ENCODE results near the gene CDA.

Gene CDA

GRCh38 chr1:20648946-20649345 lies 60.0 kb downstream of the CDA start:
- no peak for DNase-seq

GRCh38 chr1:20652300-20652699 lies 63.4 kb downstream of the CDA start:
- no peak for DNase-seq

- no peak for DNase-seq
Measured at GRCh38 chr1:20654104-20654690, 65.3 kb downstream of the CDA start.

- no peak for DNase-seq
Measured at GRCh38 chr1:20657024-20657423, 68.1 kb downstream of the CDA start.

- DNase-seq: no peak
Measured at GRCh38 chr1:20658166-20658915, 69.4 kb downstream of the CDA start.

GRCh38 chr1:20660363-20660762 lies 71.5 kb downstream of the CDA start:
- no peak for DNase-seq

GRCh38 chr1:20660847-20661206 lies 71.9 kb downstream of the CDA start:
- no peak for DNase-seq

- peak; percentile 98 for DNase-seq
Measured at GRCh38 chr1:20661207-20662109, 72.6 kb downstream of the CDA start, which contains the start of gene DDOST. TSS of gene DDOST (minus strand) at chr1:20661369. CDS start at chr1:20661350, 19 bp downstream.

- no peak for DNase-seq
Measured at GRCh38 chr1:20662110-20662475, 73.2 kb downstream of the CDA start.

GRCh38 chr1:20663365-20663764 lies 74.5 kb downstream of the CDA start:
- no peak for DNase-seq

GRCh38 chr1:20663969-20664715 lies 75.2 kb downstream of the CDA start:
- DNase-seq: no peak

- no peak for DNase-seq
Measured at GRCh38 chr1:20665726-20666125, 76.8 kb downstream of the CDA start.

- no peak for DNase-seq
Measured at GRCh38 chr1:20666146-20666545, 77.2 kb downstream of the CDA start.

GRCh38 chr1:20666804-20667203 lies 77.9 kb downstream of the CDA start:
- peak; percentile 24 for DNase-seq
